ENCODE results near the gene WDR70.

The WDR70 gene

GRCh38 chr5:37715361-37715760 lies 336.2 kb downstream of the WDR70 start:
- Histone ChIP-seq H3K14ac (ENCODE audit: low read length) (no peak overlapping the region), H3K4me1 (ENCODE audit: control insufficient read depth in 2 of 2, insufficient read depth in 1 of 2, low read depth in 1 of 2, low read length in 2 of 2) (peaks cover 1 to 3% of the 10 kb centered on the region in 2 donors), H3K23ac (ENCODE audit: low read depth, low read length, poor library complexity) (no peak overlapping the region)

GRCh38 chr5:37715992-37716391 lies 336.9 kb downstream of the WDR70 start:
- Histone ChIP-seq H2BK12ac (ENCODE audit: low read length) (no peak overlapping the region), H3K9ac (ENCODE audit: low read depth, low read length, poor library complexity) (no peak overlapping the region), H2BK5ac (ENCODE audit: low read length) (no peak overlapping the region), H3K4me2 (ENCODE audit: insufficient read depth, low read length, poor library complexity, severe bottlenecking) (no peak overlapping the region), H3K79me1 (ENCODE audit: low read depth, low read length) (no peaks in the 10 kb centered on the region), H2BK15ac (ENCODE audit: low read length) (no peak overlapping the region), H3K9me3 (replicated peaks in 1 of 2; ENCODE audit: control insufficient read depth in 2 of 2, insufficient read depth in 1 of 2, low read depth in 1 of 2, low read length in 2 of 2) (no peaks in the 10 kb centered on the region), H3K4me3 (ENCODE audit: low read length in 2 of 2) (no peak overlapping the region), H4K91ac (ENCODE audit: low read depth, low read length, poor library complexity) (no peak overlapping the region), H3K27me3 (ENCODE audit: control insufficient read depth in 3 of 3, insufficient read depth in 3 of 3, low read depth in 1 of 3, low read length in 3 of 3) (no peaks in the 10 kb centered on the region), H3K4me1 (ENCODE audit: control insufficient read depth in 2 of 2, insufficient read depth in 1 of 2, low read depth in 1 of 2, low read length in 2 of 2) (peaks cover 1 to 4% of the 10 kb centered on the region in 2 donors), H3K18ac (ENCODE audit: low read length) (no peak overlapping the region), H4K8ac (ENCODE audit: low read depth, low read length) (no peak overlapping the region), H3K4ac (ENCODE audit: low read length) (no peak overlapping the region), H3K14ac (ENCODE audit: low read length) (no peak overlapping the region), H3K36me3 (replicated peaks in 1 of 2; ENCODE audit: control insufficient read depth in 2 of 2, insufficient read depth in 2 of 2, low read length in 2 of 2) (no peaks in the 10 kb centered on the region), H3K23ac (ENCODE audit: low read depth, low read length, poor library complexity) (no peak overlapping the region), H2AFZ (ENCODE audit: low read length) (no peak overlapping the region), H2AK5ac (ENCODE audit: low read depth, low read length) (no peak overlapping the region), H2BK120ac (ENCODE audit: low read depth, low read length) (no peak overlapping the region), H3K27ac (replicated peaks; ENCODE audit: low read length) (no peak overlapping the region)
- no peak for DNase-seq (ENCODE audit: low spot score)
- WGBS, 2 donors (ENCODE audit: extremely low coverage in 2 of 2, insufficient read length in 2 of 2, insufficient replicate concordance in 1 of 2): no CpG with 5 or more reads among the region's 5 CpGs

More at GRCh38 chr5:37715361-37715760, 336.2 kb downstream of the WDR70 start:
- Histone ChIP-seq H4K91ac (ENCODE audit: low read depth, low read length, poor library complexity) (no peak overlapping the region), H2BK5ac (ENCODE audit: low read length) (no peak overlapping the region), H2AFZ (ENCODE audit: low read length) (no peak overlapping the region), H3K79me1 (ENCODE audit: low read depth, low read length) (no peaks in the 10 kb centered on the region), H3K4me3 (ENCODE audit: low read length in 2 of 2) (no peak overlapping the region), H3K9me3 (replicated peaks in 1 of 2; ENCODE audit: control insufficient read depth in 2 of 2, insufficient read depth in 1 of 2, low read depth in 1 of 2, low read length in 2 of 2) (no peaks in the 10 kb centered on the region), H2BK120ac (ENCODE audit: low read depth, low read length) (no peak overlapping the region), H3K36me3 (replicated peaks in 1 of 2; ENCODE audit: control insufficient read depth in 2 of 2, insufficient read depth in 2 of 2, low read length in 2 of 2) (no peaks in the 10 kb centered on the region), H3K9ac (ENCODE audit: low read depth, low read length, poor library complexity) (no peak overlapping the region), H4K8ac (ENCODE audit: low read depth, low read length) (no peak overlapping the region), H2AK5ac (ENCODE audit: low read depth, low read length) (no peak overlapping the region), H2BK12ac (ENCODE audit: low read length) (no peak overlapping the region), H3K4ac (ENCODE audit: low read length) (no peak overlapping the region), H2BK15ac (ENCODE audit: low read length) (no peak overlapping the region), H3K18ac (ENCODE audit: low read length) (no peak overlapping the region), H3K4me2 (ENCODE audit: insufficient read depth, low read length, poor library complexity, severe bottlenecking) (no peak overlapping the region), H3K27ac (replicated peaks; ENCODE audit: low read length) (no peak overlapping the region), H3K27me3 (ENCODE audit: control insufficient read depth in 3 of 3, insufficient read depth in 3 of 3, low read depth in 1 of 3, low read length in 3 of 3) (no peaks in the 10 kb centered on the region)
- DNase-seq (ENCODE audit: low spot score): no peak

- Histone ChIP-seq H3K9me3 (replicated peaks in 1 of 2; ENCODE audit: control insufficient read depth in 2 of 2, insufficient read depth in 1 of 2, low read depth in 1 of 2, low read length in 2 of 2) (no peaks in the 10 kb centered on the region), H3K36me3 (replicated peaks in 1 of 2; ENCODE audit: control insufficient read depth in 2 of 2, insufficient read depth in 2 of 2, low read length in 2 of 2) (no peaks in the 10 kb centered on the region), H2BK15ac (ENCODE audit: low read length) (no peak overlapping the region), H3K4ac (ENCODE audit: low read length) (no peak overlapping the region), H2AFZ (ENCODE audit: low read length) (no peak overlapping the region), H2BK12ac (ENCODE audit: low read length) (no peak overlapping the region), H2BK120ac (ENCODE audit: low read depth, low read length) (no peak overlapping the region), H3K9ac (ENCODE audit: low read depth, low read length, poor library complexity) (no peak overlapping the region), H3K4me2 (ENCODE audit: insufficient read depth, low read length, poor library complexity, severe bottlenecking) (no peak overlapping the region), H3K27ac (replicated peaks; ENCODE audit: low read length) (no peak overlapping the region), H3K23ac (ENCODE audit: low read depth, low read length, poor library complexity) (no peak overlapping the region), H3K27me3 (ENCODE audit: control insufficient read depth in 3 of 3, insufficient read depth in 3 of 3, low read depth in 1 of 3, low read length in 3 of 3) (no peaks in the 10 kb centered on the region), H3K14ac (ENCODE audit: low read length) (no peak overlapping the region), H2AK5ac (ENCODE audit: low read depth, low read length) (no peak overlapping the region), H3K4me3 (ENCODE audit: low read length in 2 of 2) (no peak overlapping the region), H3K79me1 (ENCODE audit: low read depth, low read length) (no peaks in the 10 kb centered on the region), H2BK5ac (ENCODE audit: low read length) (no peak overlapping the region), H3K18ac (ENCODE audit: low read length) (no peak overlapping the region), H3K4me1 (ENCODE audit: control insufficient read depth in 2 of 2, insufficient read depth in 1 of 2, low read depth in 1 of 2, low read length in 2 of 2) (peaks cover 1 to 8% of the 10 kb centered on the region in 2 donors), H4K8ac (ENCODE audit: low read depth, low read length) (no peak overlapping the region), H4K91ac (ENCODE audit: low read depth, low read length, poor library complexity) (no peak overlapping the region)
- no CpG with 5 or more reads among the region's 1 CpG for WGBS, 2 donors (ENCODE audit: extremely low coverage in 2 of 2, insufficient read length in 2 of 2, insufficient replicate concordance in 1 of 2)
- DNase-seq (ENCODE audit: low spot score): no peak
These were observed 337.3 kb downstream of the WDR70 start for GRCh38 chr5:37716405-37716804.

GRCh38 chr5:37717276-37717612 lies 338.1 kb downstream of the WDR70 start:
- no peak overlapping the region for H3K23ac ChIP-seq (ENCODE audit: low read depth, low read length, poor library complexity)
- no peak overlapping the region for H3K18ac ChIP-seq (ENCODE audit: low read length)
- no peak overlapping the region for H2BK5ac ChIP-seq (ENCODE audit: low read length)
- H3K9ac ChIP-seq (ENCODE audit: low read depth, low read length, poor library complexity): peak overlapping the region; percentile 18
- H3K79me1 ChIP-seq (ENCODE audit: low read depth, low read length): no peaks in the 10 kb centered on the region
- H4K91ac ChIP-seq (ENCODE audit: low read depth, low read length, poor library complexity): no peak overlapping the region
- WGBS, 2 donors (ENCODE audit: extremely low coverage in 2 of 2, insufficient read length in 2 of 2, insufficient replicate concordance in 1 of 2): no CpG with 5 or more reads among the region's 2 CpGs
- H3K9me3 ChIP-seq (replicated peaks in 1 of 2; ENCODE audit: control insufficient read depth in 2 of 2, insufficient read depth in 1 of 2, low read depth in 1 of 2, low read length in 2 of 2): no peaks in the 10 kb centered on the region
- H3K4me3 ChIP-seq (ENCODE audit: low read length in 2 of 2): no peak overlapping the region
- H4K8ac ChIP-seq (ENCODE audit: low read depth, low read length): no peak overlapping the region
- H3K14ac ChIP-seq (ENCODE audit: low read length): no peak overlapping the region
- DNase-seq (ENCODE audit: low spot score): no peak
- no peaks in the 10 kb centered on the region for H3K27me3 ChIP-seq (ENCODE audit: control insufficient read depth in 3 of 3, insufficient read depth in 3 of 3, low read depth in 1 of 3, low read length in 3 of 3)
- no peak overlapping the region for H2BK12ac ChIP-seq (ENCODE audit: low read length)
- H3K4me2 ChIP-seq (ENCODE audit: insufficient read depth, low read length, poor library complexity, severe bottlenecking): no peak overlapping the region
- no peak overlapping the region for H3K4ac ChIP-seq (ENCODE audit: low read length)
- no peak overlapping the region for H2BK120ac ChIP-seq (ENCODE audit: low read depth, low read length)
- no peak overlapping the region for H2BK15ac ChIP-seq (ENCODE audit: low read length)
- no peak overlapping the region for H2AFZ ChIP-seq (ENCODE audit: low read length)
- H3K4me1 ChIP-seq (ENCODE audit: control insufficient read depth in 2 of 2, insufficient read depth in 1 of 2, low read depth in 1 of 2, low read length in 2 of 2): peaks cover 1 to 17% of the 10 kb centered on the region in 2 donors
- no peak overlapping the region for H2AK5ac ChIP-seq (ENCODE audit: low read depth, low read length)
- no peak overlapping the region for H3K27ac ChIP-seq (replicated peaks; ENCODE audit: low read length)
- H3K36me3 ChIP-seq (replicated peaks in 1 of 2; ENCODE audit: control insufficient read depth in 2 of 2, insufficient read depth in 2 of 2, low read length in 2 of 2): no peaks in the 10 kb centered on the region

Measured in neuronal stem cell (in vitro differentiated cells).